Fibroblast of pulmonary artery (primary cell): ENCODE measurements around the gene FCN1.

ENCODE experiments used
- DNase-seq: peaks from one replicate; pipeline ENCODE4 v3.0.0-alpha.2; 2010; ENCODE audit warnings: low read depth
- H3K4me3 ChIP-seq: replicated peaks from 2 replicates; pipeline ENCODE4 v1.5.1; 2011; ENCODE audit warnings: low read depth, mild to moderate bottlenecking, control low read depth, low read length, moderate library complexity
- CTCF ChIP-seq: IDR thresholded peaks from 2 replicates; pipeline ENCODE4 v1.5.1; 2011; ENCODE audit warnings: mild to moderate bottlenecking, control low read depth, low read length, inconsistent platforms; ENCODE audit errors: missing control alignments

FCN1 gene

GRCh38 chr9:134917431-134918373 lies at the start of gene FCN1:
TSS of gene FCN1 (minus strand) at chr9:134917912. CDS start at chr9:134917871, 41 bp downstream.
- DNase-seq, result no peak
- no peak for TF ChIP-seq CTCF
- no peak within 1 kb of the TSS for H3K4me3 ChIP-seq

GRCh38 chr9:134966697-134967546 lies 49.2 kb upstream of the FCN1 start:
- DNase-seq, result no peak
- no peak for TF ChIP-seq CTCF
- H3K4me3 ChIP-seq, result no peak overlapping the region

GRCh38 chr9:134966270-134966669 lies 48.6 kb upstream of the FCN1 start:
- H3K4me3 ChIP-seq, result no peak overlapping the region
- no peak for DNase-seq
- no peak for TF ChIP-seq CTCF

GRCh38 chr9:134965851-134966250 lies 48.1 kb upstream of the FCN1 start:
- H3K4me3 ChIP-seq, result no peak overlapping the region
- DNase-seq, result no peak
- TF ChIP-seq CTCF, result no peak

GRCh38 chr9:134965411-134965810 lies 47.7 kb upstream of the FCN1 start:
- no peak for DNase-seq
- no peak overlapping the region for H3K4me3 ChIP-seq
- TF ChIP-seq CTCF, result no peak

GRCh38 chr9:134964271-134965055 lies 46.8 kb upstream of the FCN1 start:
- DNase-seq, result no peak
- TF ChIP-seq CTCF, result no peak
- H3K4me3 ChIP-seq, result no peak overlapping the region
